BJ (cell line): ENCODE data around the gene MRPL58. TPM values are rescaled to one million over a fixed set of nuclear protein-coding genes. Genes with fewer than 3 reads are reported as not detected.

Source experiments
- CTCF ChIA-PET: fragments of 350-600 bp; formaldehyde crosslinking; extraction: SDS; loops from one replicate; lab custom pipeline; 2021; ENCODE audit warnings: antibody characterized with exemption, inconsistent platforms; lab: Yijun Ruan, JAX
- POLR2A ChIA-PET: fragments of 300-600 bp; sonication (Branson Sonifier 250); formaldehyde crosslinking; extraction: SDS; loops from one replicate; lab custom pipeline; 2021; ENCODE audit warnings: antibody characterized with exemption; lab: Charles Lee
- DNase-seq: peaks from one replicate; pipeline ENCODE4 v3.0.0-alpha.2; 2011; ENCODE audit warnings: low read depth
- H3K27me3 ChIP-seq: 2 replicates; pipeline ENCODE4 v1.6.0; 2011; ENCODE audit warnings: low read length; ENCODE audit not compliant: control insufficient read depth, insufficient read depth
- H3K36me3 ChIP-seq: 2 replicates; pipeline ENCODE4 v1.5.1; 2011; ENCODE audit warnings: low read length; ENCODE audit not compliant: control insufficient read depth, insufficient read depth
- H3K4me3 ChIP-seq: 2 replicates; pipeline ENCODE4 v1.5.1; 2011; ENCODE audit warnings: low read depth, mild to moderate bottlenecking, control low read depth, low read length
- polyA plus RNA-seq: library from polyadenylated mRNA; depleted of rRNA; stranded (reverse); fragments of >200 nt; gene quantifications from 2 replicates; pipeline ENCODE4 v1.2.3, GENCODE V29; 2011
- TF ChIP-seq, protein P1 (sequence below): IDR thresholded peaks from 2 replicates; pipeline ENCODE4 v1.5.1; 2011; ENCODE audit warnings: low read depth, mild to moderate bottlenecking, control low read depth, inconsistent platforms, low read length, moderate library complexity; ENCODE audit not compliant: insufficient read depth

Gene MRPL58
- polyA plus RNA-seq, 1 experiment: 44.2 TPM

DNA sequence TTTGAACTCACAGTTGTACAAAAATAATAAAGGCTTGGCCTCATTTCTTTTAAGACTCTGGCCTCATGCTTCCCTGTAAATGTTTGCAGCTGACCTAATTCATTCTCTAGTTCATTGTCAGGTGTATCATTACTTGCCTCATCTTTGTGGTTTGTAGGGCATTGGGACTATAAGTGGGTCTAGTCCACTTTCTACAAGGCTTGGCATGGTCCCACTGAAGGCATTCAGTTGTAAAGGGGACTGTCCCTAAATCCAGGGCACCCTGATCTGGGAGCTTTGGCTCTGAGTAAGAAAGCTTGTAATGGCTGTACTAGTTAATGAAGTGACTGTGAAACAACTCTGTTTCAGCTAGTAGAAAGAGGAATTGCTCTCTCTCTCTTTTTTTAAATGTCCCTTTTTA, 37.2 kb downstream of the MRPL58 start:
- Histone ChIP-seq H3K27me3 (no peaks in the 10 kb centered on the region), H3K36me3 (peaks cover 4% of the 10 kb centered on the region; the same call in 1 of the 2 replicates), H3K4me3 (no peak overlapping the region)
- POLR2A ChIA-PET: no interaction called here
- CTCF ChIA-PET: interaction anchor here (0.7 to 3.6 kb wide), 5 partner anchors 10 to 152 kb away, joined by 3 to 17 read pairs (median 7); partner anchors contain the start of gene CDR2L
- TF ChIP-seq, protein P1, sequence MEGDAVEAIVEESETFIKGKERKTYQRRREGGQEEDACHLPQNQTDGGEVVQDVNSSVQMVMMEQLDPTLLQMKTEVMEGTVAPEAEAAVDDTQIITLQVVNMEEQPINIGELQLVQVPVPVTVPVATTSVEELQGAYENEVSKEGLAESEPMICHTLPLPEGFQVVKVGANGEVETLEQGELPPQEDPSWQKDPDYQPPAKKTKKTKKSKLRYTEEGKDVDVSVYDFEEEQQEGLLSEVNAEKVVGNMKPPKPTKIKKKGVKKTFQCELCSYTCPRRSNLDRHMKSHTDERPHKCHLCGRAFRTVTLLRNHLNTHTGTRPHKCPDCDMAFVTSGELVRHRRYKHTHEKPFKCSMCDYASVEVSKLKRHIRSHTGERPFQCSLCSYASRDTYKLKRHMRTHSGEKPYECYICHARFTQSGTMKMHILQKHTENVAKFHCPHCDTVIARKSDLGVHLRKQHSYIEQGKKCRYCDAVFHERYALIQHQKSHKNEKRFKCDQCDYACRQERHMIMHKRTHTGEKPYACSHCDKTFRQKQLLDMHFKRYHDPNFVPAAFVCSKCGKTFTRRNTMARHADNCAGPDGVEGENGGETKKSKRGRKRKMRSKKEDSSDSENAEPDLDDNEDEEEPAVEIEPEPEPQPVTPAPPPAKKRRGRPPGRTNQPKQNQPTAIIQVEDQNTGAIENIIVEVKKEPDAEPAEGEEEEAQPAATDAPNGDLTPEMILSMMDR: no peak
- no peak for DNase-seq

DNA sequence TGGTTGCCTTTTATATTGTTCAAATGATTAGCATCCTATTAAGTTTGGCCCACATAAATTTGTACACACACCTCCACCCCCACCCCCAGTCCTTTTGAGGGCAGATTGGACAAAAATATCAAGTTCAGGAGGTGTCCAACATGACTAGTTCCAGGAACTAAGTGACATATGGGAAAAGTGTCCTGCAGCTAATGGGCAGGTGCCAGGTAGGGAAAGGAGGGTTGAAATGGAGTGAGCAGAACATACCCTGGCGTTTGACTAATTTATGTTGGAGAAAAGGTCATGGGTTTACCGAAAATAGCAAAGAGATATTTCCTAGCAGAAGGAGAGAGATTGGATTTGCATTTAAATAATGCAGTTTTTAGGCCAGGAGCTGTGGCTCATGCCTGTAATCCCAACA, 39.5 kb downstream of the MRPL58 start:
- TF ChIP-seq, protein P1: no peak
- ChIA-PET CTCF (interaction anchor here (1.2 to 1.4 kb wide), 2 partner anchors 90 to 150 kb away, joined by 3 read pairs; no protein-coding TSS in a partner anchor), POLR2A (no interaction called here)
- peaks cover 4% of the 10 kb centered on the region; the same call in 1 of the 2 replicates for H3K36me3 ChIP-seq
- DNase-seq: no peak
- H3K4me3 ChIP-seq: no peak overlapping the region
- H3K27me3 ChIP-seq: no peaks in the 10 kb centered on the region

DNA sequence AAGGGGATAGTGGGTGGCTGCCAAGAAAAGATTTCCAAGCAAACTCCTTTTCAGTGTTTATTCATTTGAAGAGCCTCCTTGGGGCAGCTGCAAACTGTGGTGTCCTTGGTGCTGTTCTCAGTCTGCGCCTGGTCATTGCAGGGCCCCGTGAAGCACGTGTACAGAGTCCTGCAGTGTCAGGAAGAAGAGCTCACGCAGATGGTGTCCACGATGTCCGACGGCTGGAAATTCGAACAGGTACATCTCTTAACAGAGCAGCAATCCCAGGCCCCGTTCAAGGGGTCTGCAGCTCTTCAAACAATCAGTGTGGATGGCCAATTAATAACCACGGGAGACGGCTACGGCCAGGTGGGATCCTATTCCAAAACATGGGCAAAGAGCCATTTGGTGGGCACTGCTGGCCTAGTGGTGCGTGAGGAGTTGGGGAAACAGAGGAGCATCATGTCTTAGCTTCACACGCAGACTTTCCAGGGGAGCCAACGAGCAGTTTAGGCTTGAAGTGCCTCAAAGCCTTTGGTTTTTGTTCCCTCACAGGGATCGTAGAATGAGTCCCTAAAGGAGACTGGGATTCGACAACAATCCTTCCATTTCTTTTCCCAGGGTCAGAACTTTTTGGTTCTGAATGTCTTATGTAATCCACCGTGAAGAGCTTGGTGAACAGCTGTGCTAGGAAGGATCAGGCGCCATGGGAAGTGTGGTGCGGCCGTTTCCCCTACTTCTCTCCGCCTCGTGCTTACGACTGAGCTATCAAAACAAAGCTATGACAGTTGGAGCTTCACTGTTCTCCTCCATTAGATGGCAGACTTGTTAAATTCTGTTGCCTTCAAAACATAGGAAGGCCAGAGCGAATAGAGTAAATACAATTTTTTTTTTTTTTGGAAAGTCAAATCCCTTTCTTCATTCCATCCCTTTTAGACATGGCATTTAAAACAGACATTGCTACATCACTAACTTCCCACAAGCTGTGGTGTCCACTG, 47.2 kb downstream of the MRPL58 start:
- DNase-seq: peak; percentile 65
- H3K27me3 ChIP-seq: no peaks in the 10 kb centered on the region
- TF ChIP-seq, protein P1: peak; percentile 60
- CTCF ChIA-PET: interaction anchor here (0.5 to 4.7 kb wide), 34 partner anchors 9 to 344 kb away, joined by 3 to 35 read pairs (median 5); partner anchors contain the start of genes ATP5PD, KCTD2, MRPL58 and NT5C
- H3K4me3 ChIP-seq: no peak overlapping the region
- peaks cover 23% of the 10 kb centered on the region for H3K36me3 ChIP-seq
- POLR2A ChIA-PET: interaction anchor here (0.7 to 1.5 kb wide), 4 partner anchors 28 to 142 kb away, joined by 4 to 5 read pairs (median 5); partner anchors contain the start of gene SLC16A5

DNA sequence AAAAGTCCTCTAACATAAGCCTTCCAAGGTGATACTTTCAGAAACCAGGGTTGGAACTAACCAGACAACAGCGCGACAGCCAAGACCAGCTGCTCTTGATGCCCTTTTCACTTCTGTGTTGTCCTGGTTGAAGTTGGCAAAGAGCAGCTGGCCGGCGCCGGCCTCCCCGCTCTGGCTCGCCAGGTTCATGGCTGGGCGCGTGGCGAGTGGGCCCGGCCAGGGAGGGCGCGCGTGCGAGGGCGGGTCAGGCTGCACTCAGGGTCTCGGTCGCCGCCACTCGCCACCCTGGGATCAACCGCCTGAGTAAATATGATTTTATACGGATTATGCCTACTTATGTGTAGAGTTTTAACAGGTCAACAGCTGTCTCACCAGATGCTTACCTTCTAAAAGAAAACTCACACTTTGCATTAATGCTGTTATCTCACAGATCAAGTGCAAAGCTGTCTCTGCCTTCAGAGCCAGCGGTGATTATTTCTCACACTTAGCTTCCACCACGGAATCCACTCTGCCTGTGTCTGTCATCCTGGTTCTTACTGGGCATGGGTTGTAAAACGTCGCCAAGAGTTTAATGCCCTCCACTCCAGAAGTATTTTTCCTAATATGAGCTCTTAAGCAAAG, 48.1 kb downstream of the MRPL58 start:
- TF ChIP-seq, protein P1: no peak
- DNase-seq: no peak
- no peaks in the 10 kb centered on the region for H3K27me3 ChIP-seq
- H3K36me3 ChIP-seq: peaks cover 24% of the 10 kb centered on the region
- POLR2A ChIA-PET: interaction anchor here (0.7 to 1.5 kb wide), 4 partner anchors 27 to 141 kb away, joined by 4 to 5 read pairs (median 5); partner anchors contain the start of gene SLC16A5
- CTCF ChIA-PET: interaction anchor here (0.5 to 4.7 kb wide), 31 partner anchors 9 to 344 kb away, joined by 3 to 35 read pairs (median 5); partner anchors contain the start of genes ATP5PD, KCTD2 and NT5C
- H3K4me3 ChIP-seq: no peak overlapping the region

DNA sequence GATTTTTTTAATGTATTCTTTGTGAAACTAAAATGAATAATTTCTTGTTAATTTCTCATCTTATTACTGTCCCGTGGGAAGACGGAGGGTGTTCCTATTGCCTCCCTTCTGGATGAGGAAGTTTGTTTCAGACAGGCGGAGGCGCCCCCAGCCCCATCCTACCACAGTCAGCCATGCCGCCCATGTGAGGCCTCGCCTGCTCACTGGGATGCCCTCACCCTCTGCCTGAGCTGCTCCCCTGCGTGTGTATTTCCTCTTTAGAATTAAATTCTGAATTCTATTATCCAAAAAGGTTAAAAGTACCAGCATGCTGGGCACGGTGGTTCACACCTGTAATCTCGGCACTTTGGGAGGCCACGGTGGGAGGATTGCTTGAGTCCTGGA, 48.6 kb downstream of the MRPL58 start:
- ChIA-PET CTCF (interaction anchor here (0.6 to 4.7 kb wide), 18 partner anchors 9 to 211 kb away, joined by 3 to 35 read pairs (median 7); partner anchors contain the start of gene NT5C), POLR2A (interaction anchor here (1.4 kb wide), 1 partner anchor 141 kb away, joined by 5 read pairs; no protein-coding TSS in a partner anchor)
- no peak overlapping the region for H3K4me3 ChIP-seq
- H3K27me3 ChIP-seq: no peaks in the 10 kb centered on the region
- TF ChIP-seq, protein P1: no peak
- DNase-seq: no peak
- peaks cover 24% of the 10 kb centered on the region for H3K36me3 ChIP-seq
